ENCODE results near the gene PSMA1.

GRCh38 chr11:14544611-14545010, 24.4 kb upstream of the PSMA1 start:
- TF ChIP-seq CTCF (IDR thresholded peaks at IDR 0.05): no peak
- TF ChIP-seq ZFX (IDR thresholded peaks at IDR 0.05; ENCODE audit: borderline replicate concordance): no peak
